HPDE6-E6E7 (cell line): ENCODE data around the gene C12orf42.

Experiments
- DNase-seq: peaks from one replicate; pipeline ENCODE4 v3.0.0; 2011; ENCODE audit warnings: missing footprints; ENCODE audit errors: extremely low spot score

Gene C12orf42

GRCh38 chr12:103495469-103496456 lies at the start of gene C12orf42:
C12orf42 (minus strand) TSS chr12:103495968; CDS start chr12:103478426, 17,542 bp downstream.
- DNase-seq = peak; percentile 60

GRCh38 chr12:103542078-103542477 lies 46.3 kb upstream of the C12orf42 start:
- no peak for DNase-seq

GRCh38 chr12:103540319-103540718 lies 44.6 kb upstream of the C12orf42 start:
- DNase-seq = no peak

GRCh38 chr12:103538397-103538796 lies 42.6 kb upstream of the C12orf42 start:
- DNase-seq = peak; percentile 20

- DNase-seq = no peak
These were observed 34.7 kb upstream of the C12orf42 start for GRCh38 chr12:103530307-103531066.

- DNase-seq = no peak
These were observed 33.5 kb upstream of the C12orf42 start for GRCh38 chr12:103529306-103529705.

- DNase-seq = no peak
These were observed 28.6 kb upstream of the C12orf42 start for GRCh38 chr12:103524238-103524875.

- DNase-seq = no peak
These were observed 28.0 kb upstream of the C12orf42 start for GRCh38 chr12:103523771-103524170.

- no peak for DNase-seq
These were observed 25.0 kb upstream of the C12orf42 start for GRCh38 chr12:103520686-103521215.

GRCh38 chr12:103519632-103520031 lies 23.9 kb upstream of the C12orf42 start:
- no peak for DNase-seq

- DNase-seq = no peak
These were observed 23.1 kb upstream of the C12orf42 start for GRCh38 chr12:103518899-103519298.

GRCh38 chr12:103517161-103517560 lies 21.4 kb upstream of the C12orf42 start:
- DNase-seq = no peak

GRCh38 chr12:103515341-103515740 lies 19.6 kb upstream of the C12orf42 start:
- DNase-seq = no peak

- no peak for DNase-seq
These were observed 18.1 kb upstream of the C12orf42 start for GRCh38 chr12:103513875-103514274.

GRCh38 chr12:103505371-103506236 lies 9.8 kb upstream of the C12orf42 start:
- no peak for DNase-seq

- no peak for DNase-seq
These were observed 8.8 kb upstream of the C12orf42 start for GRCh38 chr12:103504606-103505005.

GRCh38 chr12:103503546-103504480 lies 8.0 kb upstream of the C12orf42 start:
- DNase-seq = no peak

GRCh38 chr12:103501447-103501846 lies 5.7 kb upstream of the C12orf42 start:
- DNase-seq = no peak

GRCh38 chr12:103499571-103499970 lies 3.8 kb upstream of the C12orf42 start:
- no peak for DNase-seq

GRCh38 chr12:103498990-103499389 lies 3.2 kb upstream of the C12orf42 start:
- no peak for DNase-seq
